Measurements from ENCODE around the gene GDPD1.

Gene GDPD1

DNA sequence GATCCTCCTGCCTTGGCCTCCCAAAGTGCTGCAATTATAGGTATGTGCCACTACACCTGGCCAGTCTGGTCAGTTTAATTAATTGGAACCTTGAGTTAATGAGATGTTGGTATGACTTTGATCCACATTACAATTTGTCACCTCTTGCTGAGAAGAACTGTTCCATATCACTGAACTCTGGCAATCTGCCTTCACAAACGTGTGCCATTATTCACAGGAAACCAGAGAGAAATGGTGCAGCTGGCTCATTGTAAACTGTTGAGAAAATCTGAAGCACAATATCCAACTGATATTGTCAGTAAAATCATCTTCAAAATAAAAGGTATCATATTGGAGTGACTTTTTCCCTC, 71.8 kb downstream of the GDPD1 start:
- H3K4me3 ChIP-seq (ENCODE audit: low read depth in 1 of 2, low read length in 1 of 2): no peak overlapping the region
- H3K27ac ChIP-seq: no peak overlapping the region
- peaks cover 2 to 5% of the 10 kb centered on the region in 2 experiments for H3K4me1 ChIP-seq (ENCODE audit: control insufficient read depth in 1 of 2, insufficient read depth in 1 of 2, low read depth in 1 of 2, low read length in 1 of 2)
- no peaks in the 10 kb centered on the region for H3K36me3 ChIP-seq
- TF ChIP-seq, protein P1, sequence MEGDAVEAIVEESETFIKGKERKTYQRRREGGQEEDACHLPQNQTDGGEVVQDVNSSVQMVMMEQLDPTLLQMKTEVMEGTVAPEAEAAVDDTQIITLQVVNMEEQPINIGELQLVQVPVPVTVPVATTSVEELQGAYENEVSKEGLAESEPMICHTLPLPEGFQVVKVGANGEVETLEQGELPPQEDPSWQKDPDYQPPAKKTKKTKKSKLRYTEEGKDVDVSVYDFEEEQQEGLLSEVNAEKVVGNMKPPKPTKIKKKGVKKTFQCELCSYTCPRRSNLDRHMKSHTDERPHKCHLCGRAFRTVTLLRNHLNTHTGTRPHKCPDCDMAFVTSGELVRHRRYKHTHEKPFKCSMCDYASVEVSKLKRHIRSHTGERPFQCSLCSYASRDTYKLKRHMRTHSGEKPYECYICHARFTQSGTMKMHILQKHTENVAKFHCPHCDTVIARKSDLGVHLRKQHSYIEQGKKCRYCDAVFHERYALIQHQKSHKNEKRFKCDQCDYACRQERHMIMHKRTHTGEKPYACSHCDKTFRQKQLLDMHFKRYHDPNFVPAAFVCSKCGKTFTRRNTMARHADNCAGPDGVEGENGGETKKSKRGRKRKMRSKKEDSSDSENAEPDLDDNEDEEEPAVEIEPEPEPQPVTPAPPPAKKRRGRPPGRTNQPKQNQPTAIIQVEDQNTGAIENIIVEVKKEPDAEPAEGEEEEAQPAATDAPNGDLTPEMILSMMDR (IDR thresholded peaks at IDR 0.05): no peak
- no peaks in the 10 kb centered on the region for H3K9me3 ChIP-seq
- H3K27me3 ChIP-seq: no peaks in the 10 kb centered on the region

- Histone ChIP-seq H3K4me1 (ENCODE audit: control insufficient read depth in 1 of 2, insufficient read depth in 1 of 2, low read depth in 1 of 2, low read length in 1 of 2) (no peaks in the 10 kb centered on the region), H3K27ac (no peak overlapping the region), H3K9me3 (no peaks in the 10 kb centered on the region), H3K4me3 (ENCODE audit: low read depth in 1 of 2, low read length in 1 of 2) (no peak overlapping the region), H3K27me3 (no peaks in the 10 kb centered on the region), H3K36me3 (no peaks in the 10 kb centered on the region)
- TF ChIP-seq, protein P1 (IDR thresholded peaks at IDR 0.05): no peak
Observed at GRCh38 chr17:59296190-59296589, 75.9 kb downstream of the GDPD1 start.

DNA sequence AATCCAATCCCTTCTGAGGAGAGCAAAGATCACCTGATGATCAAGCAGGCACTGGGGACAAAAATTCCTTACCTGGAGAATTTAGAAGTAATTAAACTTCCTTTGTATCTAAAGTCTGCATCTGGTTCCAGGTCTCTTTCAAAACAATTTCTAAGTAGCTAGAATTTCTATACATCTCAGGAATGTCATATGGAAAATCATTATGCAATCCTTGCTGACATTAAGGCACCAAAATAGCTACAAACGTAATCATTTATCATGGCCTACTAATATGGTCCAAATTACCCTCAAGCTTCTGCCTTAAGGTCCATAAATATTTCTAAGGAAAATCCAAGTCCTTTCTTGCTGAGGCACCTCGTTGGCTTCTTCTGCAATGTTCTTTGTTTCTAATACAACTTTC, 78.2 kb downstream of the GDPD1 start:
- H3K27me3 ChIP-seq: no peaks in the 10 kb centered on the region
- H3K4me1 ChIP-seq (ENCODE audit: control insufficient read depth in 1 of 2, insufficient read depth in 1 of 2, low read depth in 1 of 2, low read length in 1 of 2): no peaks in the 10 kb centered on the region
- no peaks in the 10 kb centered on the region for H3K9me3 ChIP-seq
- no peak overlapping the region for H3K4me3 ChIP-seq (ENCODE audit: low read depth in 1 of 2, low read length in 1 of 2)
- TF ChIP-seq, protein P1 (IDR thresholded peaks at IDR 0.05): no peak
- H3K36me3 ChIP-seq: no peaks in the 10 kb centered on the region
- no peak overlapping the region for H3K27ac ChIP-seq

DNA sequence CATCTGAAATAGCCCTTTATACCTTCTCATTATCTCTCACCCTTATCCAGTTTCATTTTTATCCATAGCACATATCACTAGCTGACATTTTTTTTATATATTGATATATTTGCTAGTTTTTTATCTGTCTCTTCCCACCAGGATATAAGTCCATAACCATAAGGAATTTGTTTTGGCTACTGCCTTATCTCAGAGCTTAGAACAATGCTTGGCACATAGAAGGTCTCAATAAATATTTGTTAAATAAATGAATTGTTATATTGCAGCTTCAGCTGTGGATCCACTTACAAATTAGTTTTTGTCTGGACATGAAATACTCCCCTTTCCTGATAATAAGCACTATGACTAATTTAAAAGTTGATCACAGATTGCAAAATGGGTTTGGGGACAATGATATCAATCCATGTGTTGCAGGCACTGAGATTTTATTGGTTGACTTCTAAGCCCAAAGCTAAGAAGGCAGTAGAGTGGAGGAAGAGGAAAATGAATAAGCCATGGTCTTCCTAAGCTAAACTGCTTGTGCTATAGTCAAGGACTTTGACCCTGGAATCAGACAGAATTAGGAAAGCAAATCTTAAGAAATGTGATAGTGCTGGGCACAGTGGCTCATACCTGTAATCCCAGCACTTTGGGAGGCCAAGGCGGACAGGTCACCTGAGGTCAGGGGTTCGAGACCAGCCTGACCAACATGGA, 79.2 kb downstream of the GDPD1 start:
- Histone ChIP-seq H3K4me3 (ENCODE audit: low read depth in 1 of 2, low read length in 1 of 2) (no peak overlapping the region), H3K36me3 (no peaks in the 10 kb centered on the region), H3K4me1 (ENCODE audit: control insufficient read depth in 1 of 2, insufficient read depth in 1 of 2, low read depth in 1 of 2, low read length in 1 of 2) (no peaks in the 10 kb centered on the region), H3K27me3 (no peaks in the 10 kb centered on the region), H3K27ac (no peak overlapping the region), H3K9me3 (no peaks in the 10 kb centered on the region)
- TF ChIP-seq, protein P1 (IDR thresholded peaks at IDR 0.05): no peak

DNA sequence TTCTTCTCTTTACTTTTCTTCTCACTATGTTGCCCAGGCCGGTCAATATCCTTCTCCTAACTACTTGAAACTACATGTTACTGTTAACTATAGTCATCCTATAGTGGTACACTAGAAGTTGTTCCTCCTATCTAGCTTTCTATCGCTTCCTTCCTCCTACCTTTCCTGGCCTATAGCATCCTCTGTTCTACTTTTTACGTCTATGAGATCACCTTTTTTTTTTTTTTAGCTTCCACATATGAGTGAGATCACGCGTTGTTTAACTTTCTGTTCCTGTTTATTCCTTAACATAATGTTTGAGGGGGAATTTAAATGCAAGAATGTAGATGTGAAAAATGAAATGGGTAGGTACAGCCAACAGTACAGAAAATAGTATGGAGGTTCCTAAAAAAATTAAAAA, 80.6 kb downstream of the GDPD1 start:
- no peaks in the 10 kb centered on the region for H3K9me3 ChIP-seq
- no peaks in the 10 kb centered on the region for H3K36me3 ChIP-seq
- no peaks in the 10 kb centered on the region for H3K27me3 ChIP-seq
- TF ChIP-seq, protein P1 (IDR thresholded peaks at IDR 0.05): no peak
- H3K27ac ChIP-seq: no peak overlapping the region
- no peak overlapping the region for H3K4me3 ChIP-seq (ENCODE audit: low read depth in 1 of 2, low read length in 1 of 2)
- no peaks in the 10 kb centered on the region for H3K4me1 ChIP-seq (ENCODE audit: control insufficient read depth in 1 of 2, insufficient read depth in 1 of 2, low read depth in 1 of 2, low read length in 1 of 2)

Measured in neutrophil (primary cell).